Progenitor cell of endocrine pancreas (in vitro differentiated cells): Measurements from ENCODE around the gene PCDHGA4. TPM values are rescaled to one million over a fixed set of nuclear protein-coding genes. Genes with fewer than 3 reads are reported as not detected.
A peak's percentile ranks its signal among the peaks of the same experiment; 100 is the strongest.
"Not testable (repeated sequence)": the region's sequence is repeated elsewhere in the genome, so short reads cannot be mapped to it uniquely, and the experiment has no call there.

Experiments
- DNase-seq: peaks from one replicate; pipeline ENCODE4 v3.0.0; 2021; ENCODE audit warnings: low spot score; ENCODE audit not compliant: unreplicated experiment
- H3K27ac Mint-ChIP-seq: 2 replicates; pipeline ENCODE4 v1.8.0; 2021; ENCODE audit warnings: mild to moderate bottlenecking, moderate library complexity, mixed read lengths
- H3K27me3 Mint-ChIP-seq: 2 replicates; pipeline ENCODE4 v1.8.0; 2021; ENCODE audit warnings: mixed read lengths
- H3K36me3 Mint-ChIP-seq: 2 replicates; pipeline ENCODE4 v1.8.0; 2022; ENCODE audit warnings: mixed read lengths; ENCODE audit not compliant: insufficient read depth
- H3K4me1 Mint-ChIP-seq: 2 replicates; pipeline ENCODE4 v1.8.0; 2021; ENCODE audit warnings: low read depth, mixed read lengths
- H3K4me3 Mint-ChIP-seq: 2 replicates; pipeline ENCODE4 v1.8.0; 2021; ENCODE audit warnings: low read depth, mild to moderate bottlenecking, moderate library complexity, mixed read lengths
- H3K9me3 Mint-ChIP-seq: 2 replicates; pipeline ENCODE4 v1.8.0; 2021; ENCODE audit warnings: low read depth, mixed read lengths
- CTCF ChIP-seq: fragments of 200-600 bp; sonication (generic); IDR thresholded peaks from one replicate; pipeline ENCODE4 v1.5.0; 2021; ENCODE audit warnings: antibody characterized with exemption, mild to moderate bottlenecking; ENCODE audit not compliant: unreplicated experiment
- total RNA-seq: library from RNA; stranded (reverse); gene quantifications from 2 replicates; pipeline ENCODE4 v1.2.1, GENCODE V29; 2021

The PCDHGA4 gene
- total RNA-seq, 1 donor from 2014 or later: 0.96 TPM

GRCh38 chr5:141343242-141343952 is 11.4 kb upstream of the PCDHGA4 start, which contains the start of gene PCDHGA3:
TSS of gene PCDHGA3 (plus strand) at chr5:141343829. CDS start at chr5:141344034, 205 bp downstream.
- peak within 1 kb of the TSS; percentile 49 for H3K4me3 Mint-ChIP-seq
- H3K36me3 Mint-ChIP-seq: peaks cover 11% of the 10 kb centered on the region

GRCh38 chr5:141343953-141344463 is 10.8 kb upstream of the PCDHGA4 start:
- Mint-ChIP-seq H3K4me3 (peak overlapping the region; percentile 49), H3K27ac (no peak overlapping the region), H3K27me3 (no peaks in the 10 kb centered on the region), H3K36me3 (peaks cover 11% of the 10 kb centered on the region), H3K4me1 (no peaks in the 10 kb centered on the region), H3K9me3 (peaks cover 37% of the 10 kb centered on the region)
- no peak for DNase-seq
- no peak for TF ChIP-seq CTCF

More at GRCh38 chr5:141343242-141343952, 11.4 kb upstream of the PCDHGA4 start, which contains the start of gene PCDHGA3:
- peaks cover 37% of the 10 kb centered on the region for H3K9me3 Mint-ChIP-seq
- no peaks in the 10 kb centered on the region for H3K27me3 Mint-ChIP-seq
- H3K4me1 Mint-ChIP-seq: no peaks in the 10 kb centered on the region
- DNase-seq: no peak
- TF ChIP-seq CTCF: no peak
- H3K27ac Mint-ChIP-seq: no peak within 1 kb of the TSS

- H3K27ac Mint-ChIP-seq: no peak overlapping the region
- H3K4me1 Mint-ChIP-seq: no peaks in the 10 kb centered on the region
- TF ChIP-seq CTCF: no peak
- no peaks in the 10 kb centered on the region for H3K27me3 Mint-ChIP-seq
- peaks cover 8% of the 10 kb centered on the region for H3K36me3 Mint-ChIP-seq
- no peak for DNase-seq
- no peak overlapping the region for H3K4me3 Mint-ChIP-seq
- peaks cover 39% of the 10 kb centered on the region for H3K9me3 Mint-ChIP-seq
Observed at GRCh38 chr5:141345327-141345726, 9.5 kb upstream of the PCDHGA4 start.

- H3K36me3 Mint-ChIP-seq, H3K4me3 Mint-ChIP-seq, H3K27me3 Mint-ChIP-seq, DNase-seq, H3K4me1 Mint-ChIP-seq, H3K27ac Mint-ChIP-seq: not testable (repeated sequence)
- peaks cover 40% of the 10 kb centered on the region for H3K9me3 Mint-ChIP-seq
Observed at GRCh38 chr5:141346017-141346416, 8.8 kb upstream of the PCDHGA4 start.

- no peaks in the 10 kb centered on the region for H3K27me3 Mint-ChIP-seq
- no peak for DNase-seq
- peak within 1 kb of the TSS; percentile 37 for H3K4me3 Mint-ChIP-seq
- peaks cover 9% of the 10 kb centered on the region for H3K36me3 Mint-ChIP-seq
- H3K4me1 Mint-ChIP-seq: no peaks in the 10 kb centered on the region
- TF ChIP-seq CTCF: peak; percentile 22
- H3K27ac Mint-ChIP-seq: no peak within 1 kb of the TSS
- H3K9me3 Mint-ChIP-seq: peaks cover 32% of the 10 kb centered on the region
Observed at GRCh38 chr5:141349917-141350619, 4.8 kb upstream of the PCDHGA4 start, which contains the start of gene PCDHGB1. TSS of gene PCDHGB1 (plus strand) at chr5:141350099. CDS start at chr5:141350261, 162 bp downstream.
